HepG2 (cell line): Measurements from ENCODE around the gene ZNF222. TPM values are rescaled to one million over a fixed set of nuclear protein-coding genes. Genes with fewer than 3 reads are reported as not detected.

Experiments
- ELF4 ChIP-seq: sonication (generic); formaldehyde crosslinking; IDR thresholded peaks from 2 replicates; pipeline ENCODE4 v1.5.0; 2020; ENCODE audit warnings: missing genetic modification reagents, mild to moderate bottlenecking, moderate library complexity, borderline replicate concordance
- ETV5 ChIP-seq: IDR thresholded peaks from 2 replicates; pipeline ENCODE4 v1.6.1; 2018; ENCODE audit warnings: missing biosample characterization, missing genetic modification reagents, inconsistent platforms, borderline replicate concordance
- FLYWCH1 ChIP-seq: sonication (generic); formaldehyde crosslinking; IDR thresholded peaks from 2 replicates; pipeline ENCODE4 v1.8.1; 2023; ENCODE audit warnings: mild to moderate bottlenecking, missing genetic modification reagents
- HMGA1 ChIP-seq: sonication (generic); formaldehyde crosslinking; conservative IDR thresholded peaks from 2 replicates; pipeline ENCODE4 v1.4.0; 2020; ENCODE audit warnings: missing genetic modification reagents
- HOXA3 ChIP-seq: sonication (generic); formaldehyde crosslinking; IDR thresholded peaks from 2 replicates; pipeline ENCODE4 v1.5.0; 2020; ENCODE audit warnings: missing genetic modification reagents
- MED1 ChIP-seq: sonication (generic); formaldehyde crosslinking; IDR thresholded peaks from 2 replicates; pipeline ENCODE4 v1.4.0; 2020; ENCODE audit warnings: missing genetic modification reagents
- NFIC ChIP-seq: IDR thresholded peaks from 2 replicates; pipeline ENCODE4 v1.6.1; 2012; ENCODE audit warnings: mild to moderate bottlenecking, low read length, inconsistent platforms
- POLR2AphosphoS5 ChIP-seq: IDR thresholded peaks from 2 replicates; pipeline ENCODE4 v1.6.1; 2012; ENCODE audit warnings: low read depth, low read length
- POLR2G ChIP-seq: fragments of 200-400 bp; formaldehyde crosslinking; IDR thresholded peaks from 2 replicates; pipeline ENCODE4 v1.6.1; 2018; ENCODE audit warnings: mild to moderate bottlenecking, low read depth, low read length, moderate library complexity
- RBFOX2 ChIP-seq: fragments of 200-400 bp; formaldehyde crosslinking; IDR thresholded peaks from 2 replicates; pipeline ENCODE4 v1.6.1; 2017; ENCODE audit warnings: low read depth, mild to moderate bottlenecking, low read length
- ZFYVE20 ChIP-seq: sonication (generic); formaldehyde crosslinking; IDR thresholded peaks from 2 replicates; pipeline ENCODE4 v1.8.0; 2023; ENCODE audit warnings: low read depth, mild to moderate bottlenecking, moderate library complexity, missing genetic modification reagents, borderline replicate concordance
- ZKSCAN1 ChIP-seq: fragments of 150-350 bp; IDR thresholded peaks from 2 replicates; pipeline ENCODE4 v1.6.1; 2014; ENCODE audit warnings: low read length
- ZNF160 ChIP-seq: sonication (generic); formaldehyde crosslinking; IDR thresholded peaks from 2 replicates; pipeline ENCODE4 v1.8.0; 2022; ENCODE audit warnings: mild to moderate bottlenecking, inconsistent platforms, missing genetic modification reagents
- ZNF781 ChIP-seq: sonication (generic); formaldehyde crosslinking; IDR thresholded peaks from 2 replicates; pipeline ENCODE4 v1.5.1; 2020; ENCODE audit warnings: borderline replicate concordance, mild to moderate bottlenecking, missing genetic modification reagents; ENCODE audit errors: not compliant biosample characterization
- polyA plus RNA-seq, 8 experiments: library from polyadenylated mRNA; depleted of rRNA in 3 of 8; stranded (reverse) in 7 of 8; unstranded in 1 of 8; fragments of >200 nt; fragmentation: Illumina TruSeq in 4 of 8; extraction: Trizol in 4 of 8; gene quantifications; 2 replicates each; pipeline versions ENCODE4 v1.2.1 to v1.2.3, GENCODE V29; 2011 to 2016; ENCODE audit warnings: low read depth in 4 of 8, missing spikeins in 1 of 8, mixed read lengths in 1 of 8; ENCODE audit not compliant: insufficient read depth in 1 of 8
- total RNA-seq, 5 experiments: library from RNA; depleted of rRNA; stranded (reverse); fragments of >200 nt; fragmentation: Illumina TruSeq; extraction: Trizol; gene quantifications; 2 replicates each; pipeline ENCODE4 v1.2.3, GENCODE V29; 2016; ENCODE audit warnings: low read depth in 1 of 5
- TF ChIP-seq, protein P1 (sequence below): sonication (generic); formaldehyde crosslinking; IDR thresholded peaks from 2 replicates; pipeline ENCODE4 v1.4.0; 2020; ENCODE audit warnings: mild to moderate bottlenecking, missing genetic modification reagents
- TF ChIP-seq, protein P2 (sequence below): sonication (generic); formaldehyde crosslinking; IDR thresholded peaks from 2 replicates; pipeline ENCODE4 v1.5.0; 2020; ENCODE audit warnings: mild to moderate bottlenecking, missing genetic modification reagents, borderline replicate concordance
- TF ChIP-seq, protein P3 (sequence below): sonication (generic); formaldehyde crosslinking; IDR thresholded peaks from 2 replicates; pipeline ENCODE4; 2020; ENCODE audit warnings: missing genetic modification reagents, mild to moderate bottlenecking, borderline replicate concordance
- TF ChIP-seq, protein P4 (sequence below): IDR thresholded peaks from 2 replicates; pipeline ENCODE4 v1.6.1; 2012; ENCODE audit warnings: inconsistent platforms

Gene ZNF222
- total and polyA plus RNA-seq, 2 of the 13 experiments (the other 11 are each of a cell fraction or from before 2014, with no cell fraction given) = 2.2 to 6.2 TPM

DNA sequence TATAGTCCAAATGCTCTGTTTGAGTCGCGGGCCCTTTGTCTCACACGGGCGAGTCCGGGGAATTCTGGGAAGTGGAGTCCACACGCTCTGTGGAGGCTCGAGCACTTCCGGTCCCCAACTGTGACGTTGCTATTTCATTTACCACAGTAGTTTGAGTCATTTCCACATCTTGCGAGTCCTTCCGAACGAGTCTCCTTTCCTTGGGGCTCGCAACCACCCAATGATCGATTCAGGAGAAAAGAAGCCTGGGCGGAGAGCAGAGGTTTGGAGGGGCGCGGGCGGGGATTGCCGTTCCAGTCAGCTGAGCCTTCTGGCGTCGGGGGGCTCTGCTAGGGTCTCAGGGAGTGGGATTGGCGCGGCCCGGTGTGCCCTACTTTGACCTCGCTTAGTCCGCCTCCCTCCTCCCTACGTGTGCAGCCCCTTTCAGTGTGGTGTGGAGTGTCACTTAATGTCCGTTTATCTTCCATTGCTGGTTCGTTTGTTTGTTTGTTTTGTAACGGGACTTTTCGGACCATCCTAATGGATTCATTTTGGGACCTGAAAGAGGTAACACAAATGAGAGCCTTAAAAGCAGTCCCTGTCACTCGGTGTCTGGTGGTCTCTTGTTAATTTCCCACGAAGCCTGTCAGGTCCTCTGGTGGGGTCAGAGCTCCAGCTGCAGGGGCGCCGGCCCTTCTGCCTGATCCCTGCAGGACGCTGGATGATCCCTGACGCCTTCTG, at the start of gene ZNF222 (continued):
- TF ChIP-seq, protein P1, sequence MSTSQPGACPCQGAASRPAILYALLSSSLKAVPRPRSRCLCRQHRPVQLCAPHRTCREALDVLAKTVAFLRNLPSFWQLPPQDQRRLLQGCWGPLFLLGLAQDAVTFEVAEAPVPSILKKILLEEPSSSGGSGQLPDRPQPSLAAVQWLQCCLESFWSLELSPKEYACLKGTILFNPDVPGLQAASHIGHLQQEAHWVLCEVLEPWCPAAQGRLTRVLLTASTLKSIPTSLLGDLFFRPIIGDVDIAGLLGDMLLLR (CRISPR knock-in tag) = 0 out of 2 replicates have a peak, but pooled peaks have one; percentile 34
- no peak for TF ChIP-seq ELF4 (CRISPR knock-in tag)
- TF ChIP-seq POLR2AphosphoS5 = peak; percentile 52
- peak; percentile 67 for TF ChIP-seq POLR2G
- TF ChIP-seq, protein P2, sequence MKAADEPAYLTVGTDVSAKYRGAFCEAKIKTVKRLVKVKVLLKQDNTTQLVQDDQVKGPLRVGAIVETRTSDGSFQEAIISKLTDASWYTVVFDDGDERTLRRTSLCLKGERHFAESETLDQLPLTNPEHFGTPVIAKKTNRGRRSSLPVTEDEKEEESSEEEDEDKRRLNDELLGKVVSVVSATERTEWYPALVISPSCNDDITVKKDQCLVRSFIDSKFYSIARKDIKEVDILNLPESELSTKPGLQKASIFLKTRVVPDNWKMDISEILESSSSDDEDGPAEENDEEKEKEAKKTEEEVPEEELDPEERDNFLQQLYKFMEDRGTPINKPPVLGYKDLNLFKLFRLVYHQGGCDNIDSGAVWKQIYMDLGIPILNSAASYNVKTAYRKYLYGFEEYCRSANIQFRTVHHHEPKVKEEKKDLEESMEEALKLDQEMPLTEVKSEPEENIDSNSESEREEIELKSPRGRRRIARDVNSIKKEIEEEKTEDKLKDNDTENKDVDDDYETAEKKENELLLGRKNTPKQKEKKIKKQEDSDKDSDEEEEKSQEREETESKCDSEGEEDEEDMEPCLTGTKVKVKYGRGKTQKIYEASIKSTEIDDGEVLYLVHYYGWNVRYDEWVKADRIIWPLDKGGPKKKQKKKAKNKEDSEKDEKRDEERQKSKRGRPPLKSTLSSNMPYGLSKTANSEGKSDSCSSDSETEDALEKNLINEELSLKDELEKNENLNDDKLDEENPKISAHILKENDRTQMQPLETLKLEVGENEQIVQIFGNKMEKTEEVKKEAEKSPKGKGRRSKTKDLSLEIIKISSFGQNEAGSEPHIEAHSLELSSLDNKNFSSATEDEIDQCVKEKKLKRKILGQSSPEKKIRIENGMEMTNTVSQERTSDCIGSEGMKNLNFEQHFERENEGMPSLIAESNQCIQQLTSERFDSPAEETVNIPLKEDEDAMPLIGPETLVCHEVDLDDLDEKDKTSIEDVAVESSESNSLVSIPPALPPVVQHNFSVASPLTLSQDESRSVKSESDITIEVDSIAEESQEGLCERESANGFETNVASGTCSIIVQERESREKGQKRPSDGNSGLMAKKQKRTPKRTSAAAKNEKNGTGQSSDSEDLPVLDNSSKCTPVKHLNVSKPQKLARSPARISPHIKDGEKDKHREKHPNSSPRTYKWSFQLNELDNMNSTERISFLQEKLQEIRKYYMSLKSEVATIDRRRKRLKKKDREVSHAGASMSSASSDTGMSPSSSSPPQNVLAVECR (CRISPR knock-in tag) = peak; percentile 53; the same call in 1 of the 2 replicates
- 0 out of 2 replicates have a peak, but pooled peaks have one; percentile 31 for TF ChIP-seq MED1 (CRISPR knock-in tag)
- peak; percentile 90 for TF ChIP-seq HOXA3 (CRISPR knock-in tag)
- TF ChIP-seq RBFOX2 = peak; percentile 46; the same call in 1 of the 2 replicates
- no peak for TF ChIP-seq ZFYVE20 (CRISPR knock-in tag)
- peak; percentile 27; the same call in 1 of the 2 replicates for TF ChIP-seq ETV5 (CRISPR knock-in tag)
- TF ChIP-seq FLYWCH1 (CRISPR knock-in tag) = no peak
- peak; percentile 53 for TF ChIP-seq ZNF781 (CRISPR knock-in tag)
- TF ChIP-seq ZNF160 (CRISPR knock-in tag) = no peak
- TF ChIP-seq NFIC = no peak
- no peak for TF ChIP-seq HMGA1 (CRISPR knock-in tag)
- TF ChIP-seq ZKSCAN1 = 0 out of 2 replicates have a peak, but pooled peaks have one; percentile 9
- TF ChIP-seq, protein P3, sequence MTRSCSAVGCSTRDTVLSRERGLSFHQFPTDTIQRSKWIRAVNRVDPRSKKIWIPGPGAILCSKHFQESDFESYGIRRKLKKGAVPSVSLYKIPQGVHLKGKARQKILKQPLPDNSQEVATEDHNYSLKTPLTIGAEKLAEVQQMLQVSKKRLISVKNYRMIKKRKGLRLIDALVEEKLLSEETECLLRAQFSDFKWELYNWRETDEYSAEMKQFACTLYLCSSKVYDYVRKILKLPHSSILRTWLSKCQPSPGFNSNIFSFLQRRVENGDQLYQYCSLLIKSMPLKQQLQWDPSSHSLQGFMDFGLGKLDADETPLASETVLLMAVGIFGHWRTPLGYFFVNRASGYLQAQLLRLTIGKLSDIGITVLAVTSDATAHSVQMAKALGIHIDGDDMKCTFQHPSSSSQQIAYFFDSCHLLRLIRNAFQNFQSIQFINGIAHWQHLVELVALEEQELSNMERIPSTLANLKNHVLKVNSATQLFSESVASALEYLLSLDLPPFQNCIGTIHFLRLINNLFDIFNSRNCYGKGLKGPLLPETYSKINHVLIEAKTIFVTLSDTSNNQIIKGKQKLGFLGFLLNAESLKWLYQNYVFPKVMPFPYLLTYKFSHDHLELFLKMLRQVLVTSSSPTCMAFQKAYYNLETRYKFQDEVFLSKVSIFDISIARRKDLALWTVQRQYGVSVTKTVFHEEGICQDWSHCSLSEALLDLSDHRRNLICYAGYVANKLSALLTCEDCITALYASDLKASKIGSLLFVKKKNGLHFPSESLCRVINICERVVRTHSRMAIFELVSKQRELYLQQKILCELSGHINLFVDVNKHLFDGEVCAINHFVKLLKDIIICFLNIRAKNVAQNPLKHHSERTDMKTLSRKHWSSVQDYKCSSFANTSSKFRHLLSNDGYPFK (CRISPR knock-in tag) = peak; percentile 57; the same call in 1 of the 2 replicates
- TF ChIP-seq, protein P4, sequence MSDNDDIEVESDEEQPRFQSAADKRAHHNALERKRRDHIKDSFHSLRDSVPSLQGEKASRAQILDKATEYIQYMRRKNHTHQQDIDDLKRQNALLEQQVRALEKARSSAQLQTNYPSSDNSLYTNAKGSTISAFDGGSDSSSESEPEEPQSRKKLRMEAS = peak; percentile 52; the same call in 1 of the 2 replicates
